ENCODE measurements around the gene SLC25A48.

The SLC25A48 gene

GRCh38 chr5:135934939-135935338 is 100.5 kb downstream of the SLC25A48 start:
- no peak for DNase-seq

- no peak for DNase-seq
Measured at GRCh38 chr5:135937245-135937911, 102.9 kb downstream of the SLC25A48 start.

Measured in DMS153 (cell line).